Upper lobe of left lung (tissue), 6 donors: Measurements from ENCODE around the gene PRKG1. TPM values are rescaled to one million over a fixed set of nuclear protein-coding genes. Genes with fewer than 3 reads are reported as not detected.

ENCODE experiments used
- ATAC-seq, 2 donors: fragments of 200-7000 bp; cut with Tn5 transposase; one replicate each; pipeline ENCODE4 v1.9.1; 2022; ENCODE audit warnings: mild to moderate bottlenecking in 2 of 2, moderate library complexity in 2 of 2; ENCODE audit not compliant: low FRiP score in 2 of 2
- DNase-seq, 2 donors: peaks; one replicate each; pipeline ENCODE4 v3.0.0-alpha.2; 2019 to 2020
- H3K27ac ChIP-seq, 4 donors: fragments of 200-600 bp; sonication (generic); one replicate each; pipeline ENCODE4 v1.5.1; 2016 to 2019
- H3K27me3 ChIP-seq, 4 donors: fragments of 200-600 bp; sonication (generic); one replicate each; pipeline ENCODE4 v1.5.1; 2017 to 2019
- H3K36me3 ChIP-seq, 4 donors: fragments of 200-600 bp; sonication (generic); one replicate each; pipeline ENCODE4 v1.5.1; 2016 to 2019
- H3K4me1 ChIP-seq, 4 donors: fragments of 200-600 bp; sonication (generic); one replicate each; pipeline ENCODE4 v1.5.1; 2018 to 2019
- H3K4me3 ChIP-seq, 4 donors: fragments of 200-600 bp; sonication (generic); one replicate each; pipeline ENCODE4 v1.5.1; 2017 to 2019; ENCODE audit warnings: mild to moderate bottlenecking in 2 of 4, moderate library complexity in 1 of 4
- H3K9me3 ChIP-seq, 4 donors: fragments of 200-600 bp; sonication (generic); one replicate each; pipeline ENCODE4 v1.5.1; 2018 to 2019
- CTCF ChIP-seq, 6 experiments: fragments of 450-650 bp in 4 of 6; fragments of 200-600 bp in 2 of 6; sonication (generic) in 2 of 6; IDR thresholded peaks; one replicate each; pipeline ENCODE4 v1.5.1; 2016 to 2019; ENCODE audit warnings: antibody characterized with exemption in 6 of 6
- EP300 ChIP-seq, 4 donors: sonication (generic); formaldehyde crosslinking; IDR thresholded peaks; one replicate each; pipeline ENCODE4 v1.5.1; 2017; ENCODE audit warnings: antibody characterized with exemption in 4 of 4, control low read depth in 2 of 4
- POLR2A ChIP-seq, 4 donors: fragments of 450-650 bp; IDR thresholded peaks; one replicate each; pipeline ENCODE4 v1.5.1; 2016 to 2017; ENCODE audit warnings: antibody characterized with exemption in 4 of 4, mild to moderate bottlenecking in 2 of 4
- POLR2AphosphoS5 ChIP-seq, 2 donors: sonication (generic); formaldehyde crosslinking; IDR thresholded peaks; one replicate each; pipeline ENCODE4 v1.5.1; 2017; ENCODE audit warnings: antibody characterized with exemption in 2 of 2
- WGBS, 2 donors: methylation state at CpG; one replicate each; pipeline ENCODE4 v1.1.5; 2017 to 2018; 5-methylcytosine and 5-hydroxymethylcytosine counted together
- total RNA-seq, 6 donors: library from RNA; depleted of rRNA in 4 of 6; stranded (reverse); fragments of >200 nt in 4 of 6; gene quantifications; one replicate each; pipeline versions ENCODE4 v1.1.0 to v1.2.1, GENCODE V29; 2016 to 2021
- donor health status: DM: no; HTN: no; CAD: no; lungs with moderate emphysema.
- donor health status: DM: no; HTN: yes; CAD: no; lungs with severe emphysema.

The PRKG1 gene
- total RNA-seq, 6 donors from 2014 or later = 12.9 to 43.0 (median 25.0) TPM

GRCh38 chr10:51124852-51125251 lies 50.6 kb downstream of the PRKG1 start:
- TF ChIP-seq EP300 (IDR thresholded peaks at IDR 0.05) = no peak
- TF ChIP-seq POLR2AphosphoS5 (IDR thresholded peaks at IDR 0.05) = no peak
- TF ChIP-seq POLR2A (IDR thresholded peaks at IDR 0.05) = no peak
- no peak for TF ChIP-seq CTCF (IDR thresholded peaks at IDR 0.05)
- Histone ChIP-seq H3K27ac (no peak overlapping the region), H3K27me3 (no peaks in the 10 kb centered on the region), H3K9me3 (no peaks in the 10 kb centered on the region), H3K4me3 (no peak overlapping the region), H3K4me1 (no peaks in the 10 kb centered on the region), H3K36me3 (no peaks in the 10 kb centered on the region)
- no peak for DNase-seq
- no peak for ATAC-seq
- WGBS, 2 donors = 85 to 92% methylated on average over 1 of the region's 1 CpG

- DNase-seq = no peak
- ATAC-seq = no peak
- H3K27me3 ChIP-seq = no peaks in the 10 kb centered on the region
- no peaks in the 10 kb centered on the region for H3K36me3 ChIP-seq
- no peak overlapping the region for H3K4me3 ChIP-seq
- 95 to 99% methylated on average over 2 of the region's 2 CpGs for WGBS, 2 donors
- no peaks in the 10 kb centered on the region for H3K9me3 ChIP-seq
- H3K4me1 ChIP-seq = no peaks in the 10 kb centered on the region
- H3K27ac ChIP-seq = no peak overlapping the region
- no peak for TF ChIP-seq EP300 (IDR thresholded peaks at IDR 0.05)
- TF ChIP-seq POLR2AphosphoS5 (IDR thresholded peaks at IDR 0.05) = no peak
- TF ChIP-seq POLR2A (IDR thresholded peaks at IDR 0.05) = no peak
- TF ChIP-seq CTCF (IDR thresholded peaks at IDR 0.05) = no peak
These were observed 51.2 kb downstream of the PRKG1 start for GRCh38 chr10:51125518-51125917.

- TF ChIP-seq CTCF (IDR thresholded peaks at IDR 0.05) (no peak), POLR2AphosphoS5 (IDR thresholded peaks at IDR 0.05) (no peak), EP300 (IDR thresholded peaks at IDR 0.05) (no peak), POLR2A (IDR thresholded peaks at IDR 0.05) (no peak)
- WGBS, 2 donors = 61 to 70% methylated on average over 2 of the region's 2 CpGs
- H3K27ac ChIP-seq = no peak overlapping the region
- H3K9me3 ChIP-seq = no peaks in the 10 kb centered on the region
- ATAC-seq (no peak), DNase-seq (no peak)
- H3K27me3 ChIP-seq = no peaks in the 10 kb centered on the region
- H3K4me3 ChIP-seq = no peak overlapping the region
- no peaks in the 10 kb centered on the region for H3K36me3 ChIP-seq
- no peaks in the 10 kb centered on the region for H3K4me1 ChIP-seq
These were observed 55.8 kb downstream of the PRKG1 start for GRCh38 chr10:51129946-51130544.

- no peak for ATAC-seq
These were observed 63.7 kb downstream of the PRKG1 start for GRCh38 chr10:51137756-51138529.

More at GRCh38 chr10:51137756-51138529, 63.7 kb downstream of the PRKG1 start:
- H3K36me3 ChIP-seq = no peaks in the 10 kb centered on the region
- no peak overlapping the region for H3K4me3 ChIP-seq
- H3K4me1 ChIP-seq = no peaks in the 10 kb centered on the region
- H3K9me3 ChIP-seq = no peaks in the 10 kb centered on the region
- no peaks in the 10 kb centered on the region for H3K27me3 ChIP-seq
- TF ChIP-seq POLR2AphosphoS5 (IDR thresholded peaks at IDR 0.05) (no peak), POLR2A (IDR thresholded peaks at IDR 0.05) (no peak), EP300 (IDR thresholded peaks at IDR 0.05) (no peak), CTCF (IDR thresholded peaks at IDR 0.05) (no peak)
- H3K27ac ChIP-seq = no peak overlapping the region
- 63 to 74% methylated on average over 2 of the region's 2 CpGs for WGBS, 2 donors
- DNase-seq = no peak
